GM19324 (cell line): Measurements from ENCODE around the gene PILRA.
"Not testable (repeated sequence)": the region's sequence is repeated elsewhere in the genome, so short reads cannot be mapped to it uniquely, and the experiment has no call there.

ENCODE experiments used
- ATAC-seq: cut with Tn5 transposase; IDR thresholded peaks from one replicate; pipeline ENCODE4 v1.9.1; 2021; ENCODE audit warnings: mild to moderate bottlenecking, moderate library complexity; ENCODE audit not compliant: unreplicated experiment, low FRiP score

The PILRA gene

DNA sequence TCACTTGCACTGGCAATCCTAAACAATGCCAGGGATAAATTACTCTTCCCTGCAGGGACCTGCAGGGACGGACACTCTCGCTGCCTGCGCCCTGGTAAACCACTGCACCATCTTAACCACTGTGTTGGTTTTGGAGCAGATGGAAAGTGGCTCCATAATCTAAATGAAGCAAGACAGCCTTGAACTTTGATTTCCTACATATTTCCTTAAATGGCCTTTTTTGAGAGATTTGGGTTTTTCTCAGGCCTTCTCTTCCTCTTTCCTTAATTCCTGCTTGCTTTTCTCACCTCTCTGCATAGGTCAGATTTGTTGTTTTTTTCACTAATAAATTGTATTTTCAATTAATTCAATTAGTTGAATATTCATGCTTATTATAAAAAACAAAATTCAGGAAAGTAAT, 2.8 kb downstream of the PILRA start:
- ATAC-seq, result no peak

- ATAC-seq, result no peak
Observed at GRCh38 chr7:100378114-100378755, 4.9 kb downstream of the PILRA start.

GRCh38 chr7:100380196-100380595, 6.9 kb downstream of the PILRA start:
- no peak for ATAC-seq

- not testable (repeated sequence) for ATAC-seq
Observed at GRCh38 chr7:100381531-100382233, 8.4 kb downstream of the PILRA start.

DNA sequence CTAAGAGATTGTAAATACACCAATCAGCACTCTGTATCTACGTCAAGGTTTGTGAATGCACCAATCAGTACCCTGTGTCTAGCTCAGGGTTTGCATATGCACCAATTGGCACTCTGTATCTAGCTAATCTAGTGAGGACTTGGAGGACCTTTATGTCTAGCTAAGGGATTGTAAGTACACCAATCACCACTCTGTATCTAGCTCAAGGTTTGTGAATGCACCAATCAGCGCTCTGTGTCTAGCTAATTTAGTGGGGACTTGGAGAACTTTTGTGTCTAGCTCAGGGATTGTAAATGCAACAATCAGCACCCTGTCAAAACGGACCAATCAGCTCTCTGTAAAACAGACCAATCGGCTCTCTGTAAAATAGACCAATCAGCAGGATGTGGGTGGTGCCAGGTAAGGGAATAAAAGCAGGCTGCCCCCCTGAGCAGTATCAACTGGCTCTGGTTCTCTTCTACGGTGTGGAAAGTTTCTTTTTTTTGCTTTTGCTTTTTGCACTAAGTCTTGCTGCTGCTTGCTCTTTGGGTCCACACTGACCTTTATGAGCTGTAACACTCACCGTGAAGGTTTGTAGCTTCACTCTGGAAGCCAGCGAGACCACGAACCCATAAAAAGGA, 9.1 kb downstream of the PILRA start:
- not testable (repeated sequence) for ATAC-seq

DNA sequence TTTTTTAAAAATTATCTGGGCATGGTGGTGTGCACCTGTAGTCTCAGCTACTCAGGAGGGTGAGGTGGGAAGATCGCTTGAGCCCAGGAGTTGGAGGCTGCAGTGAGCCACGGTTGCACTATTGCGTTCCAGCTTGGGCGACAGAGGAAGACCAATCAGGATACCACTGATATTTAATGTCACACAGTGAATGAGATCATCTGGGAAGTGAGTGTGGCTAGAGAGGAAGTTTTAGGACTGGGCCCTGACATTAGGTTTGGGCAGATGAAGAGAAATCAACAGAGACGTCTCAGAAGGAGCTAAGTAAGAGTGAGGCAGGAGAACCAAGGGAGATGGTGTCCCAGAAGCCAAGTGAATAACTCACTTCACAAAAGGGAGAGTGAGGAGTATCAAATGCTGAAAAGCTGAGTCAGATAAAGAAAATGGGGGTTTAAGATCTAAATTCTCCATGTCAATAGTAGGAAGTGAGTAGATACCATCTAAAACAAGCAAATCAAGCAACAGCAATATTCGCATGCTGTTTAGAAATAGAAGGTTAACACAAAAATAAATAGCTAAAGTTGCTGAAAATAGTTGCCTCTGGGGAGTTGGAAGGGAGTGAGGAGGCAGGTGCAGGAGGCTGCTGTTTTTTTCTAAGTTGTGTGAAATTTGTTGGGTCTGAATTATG, 11.5 kb downstream of the PILRA start:
- ATAC-seq, result no peak

GRCh38 chr7:100386940-100387339, 13.7 kb downstream of the PILRA start:
- ATAC-seq, result no peak

DNA sequence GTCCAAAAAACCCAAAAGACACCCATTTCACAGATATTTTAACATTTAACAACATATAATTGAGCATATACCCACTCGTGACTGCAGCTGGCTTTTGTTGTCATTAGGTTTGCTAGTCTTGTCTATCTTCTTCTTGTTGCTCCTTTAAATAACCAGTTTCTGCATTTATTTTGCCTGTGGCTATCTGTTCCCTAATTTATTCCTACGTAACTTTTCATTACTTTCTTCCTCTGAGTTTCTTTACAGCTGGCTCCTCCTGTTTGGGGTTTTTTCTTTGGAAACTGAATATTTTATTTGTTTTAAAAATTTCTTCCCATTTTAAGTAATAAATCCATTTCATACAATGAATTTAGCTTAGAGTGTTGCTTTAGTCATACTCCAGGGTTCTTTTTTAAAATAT, 14.4 kb downstream of the PILRA start:
- ATAC-seq, result no peak

- ATAC-seq, result no peak
Observed at GRCh38 chr7:100389437-100390088, 16.3 kb downstream of the PILRA start.

DNA sequence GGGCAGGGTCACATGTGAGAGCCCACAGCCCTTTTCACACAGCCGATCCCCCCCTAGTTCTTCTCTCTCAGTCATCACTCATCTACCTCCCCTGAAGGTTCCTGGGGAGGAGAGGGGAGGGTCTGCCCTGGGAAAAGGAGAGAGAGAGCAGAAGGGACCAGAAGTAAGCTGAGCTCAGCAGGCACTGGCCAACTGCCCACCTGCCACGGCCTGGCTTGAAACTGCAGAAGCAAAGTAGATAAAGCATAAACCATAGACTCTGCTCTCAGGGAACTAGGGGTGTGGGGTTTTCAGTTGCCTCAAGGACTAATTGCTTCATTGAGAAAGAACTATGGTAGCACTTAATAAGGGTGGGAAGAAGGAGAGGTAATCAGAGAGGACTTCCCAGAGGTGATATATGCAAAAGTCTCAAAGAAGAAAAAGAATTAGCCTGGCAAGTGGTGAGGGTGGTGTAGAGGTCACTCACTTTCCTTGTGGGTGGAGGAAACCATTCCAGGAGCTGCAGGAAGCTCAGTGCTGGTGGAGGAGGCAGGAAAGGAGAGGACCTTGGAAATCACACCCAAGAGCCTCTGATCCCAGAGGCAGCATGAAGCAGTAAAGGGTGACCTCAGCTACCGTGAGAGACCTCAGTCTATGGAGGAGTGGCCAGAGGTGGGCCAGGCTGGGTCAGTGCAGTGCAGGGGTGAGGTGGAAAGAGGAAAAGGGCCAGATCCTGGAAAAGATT, 17.2 kb downstream of the PILRA start:
- no peak for ATAC-seq

DNA sequence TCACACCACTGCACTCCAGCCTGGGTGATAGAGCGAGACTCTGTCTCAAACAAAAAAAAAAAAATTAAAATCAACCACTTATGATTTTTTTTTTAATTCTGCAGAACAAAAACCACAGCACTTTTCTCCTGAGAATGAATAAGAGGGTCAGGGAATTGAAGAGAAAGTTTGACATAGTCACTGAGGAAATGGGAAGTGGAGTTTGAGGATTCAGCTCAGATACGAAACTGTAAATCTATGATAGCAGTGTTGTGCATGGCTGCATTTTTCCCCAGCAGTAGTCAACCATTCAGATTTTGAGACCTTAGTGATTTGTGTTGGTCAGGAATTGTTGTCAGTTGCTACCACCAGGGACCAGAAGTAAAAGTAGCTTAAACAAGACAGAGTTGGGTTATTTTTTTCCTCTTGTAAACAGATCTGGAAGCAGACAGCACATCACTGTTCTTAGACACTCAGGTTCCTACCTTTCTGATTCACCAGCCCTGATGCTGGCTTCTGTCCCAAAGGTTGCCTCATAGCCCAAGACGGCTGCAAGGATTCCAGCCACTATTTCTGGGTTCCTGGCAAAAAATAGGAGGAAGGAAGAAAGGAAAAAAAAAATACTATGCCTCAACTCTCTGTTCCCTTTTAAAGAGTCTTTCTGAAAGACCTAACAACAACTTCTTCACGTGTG, 20.1 kb downstream of the PILRA start:
- no peak for ATAC-seq

DNA sequence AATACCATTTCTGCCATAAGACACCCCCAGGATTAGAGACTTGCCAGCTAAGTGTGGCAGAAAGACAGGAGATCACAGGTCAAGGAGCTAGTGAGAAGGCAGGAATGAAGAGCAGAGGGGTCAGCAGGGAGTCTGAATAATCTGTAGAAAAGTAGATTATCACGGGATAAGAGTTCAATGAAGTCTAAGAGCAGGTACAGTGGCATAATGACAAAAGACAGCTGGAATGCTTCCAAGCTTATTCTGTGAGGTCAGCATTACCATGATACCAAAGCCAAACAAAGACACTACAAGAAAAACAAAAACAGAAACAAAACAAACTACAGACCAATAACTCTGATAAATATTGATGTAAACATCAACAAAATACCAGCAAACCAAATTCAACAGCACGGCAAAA, 20.8 kb downstream of the PILRA start:
- no peak for ATAC-seq

GRCh38 chr7:100396421-100396982, 23.2 kb downstream of the PILRA start:
- ATAC-seq, result peak; percentile 77

GRCh38 chr7:100397315-100398081, 24.2 kb downstream of the PILRA start:
- no peak for ATAC-seq

DNA sequence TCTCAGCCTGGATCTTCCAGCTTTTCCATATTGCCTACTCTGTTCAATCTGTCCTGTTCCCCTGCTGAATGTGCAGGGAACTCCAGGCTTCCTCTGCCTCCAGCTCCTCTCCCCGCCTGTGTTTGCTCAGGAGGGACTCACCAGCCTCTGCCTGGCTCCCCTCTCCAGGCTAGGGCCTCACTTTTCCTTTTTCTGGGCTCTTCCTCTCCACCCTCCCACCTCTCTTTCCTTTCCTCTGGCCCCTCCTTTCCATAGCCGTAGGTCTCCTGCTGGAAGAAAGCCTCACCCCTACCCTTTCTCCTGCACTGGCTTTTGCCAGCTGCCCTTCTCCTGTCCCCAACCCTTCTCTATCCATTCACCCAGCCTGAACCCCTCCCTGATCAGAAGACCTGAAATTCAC, 25.0 kb downstream of the PILRA start:
- no peak for ATAC-seq

GRCh38 chr7:100400041-100400440, 26.8 kb downstream of the PILRA start:
- ATAC-seq, result no peak

- no peak for ATAC-seq
Observed at GRCh38 chr7:100400656-100401055, 27.4 kb downstream of the PILRA start.

- no peak for ATAC-seq
Observed at GRCh38 chr7:100401811-100402210, 28.5 kb downstream of the PILRA start.

DNA sequence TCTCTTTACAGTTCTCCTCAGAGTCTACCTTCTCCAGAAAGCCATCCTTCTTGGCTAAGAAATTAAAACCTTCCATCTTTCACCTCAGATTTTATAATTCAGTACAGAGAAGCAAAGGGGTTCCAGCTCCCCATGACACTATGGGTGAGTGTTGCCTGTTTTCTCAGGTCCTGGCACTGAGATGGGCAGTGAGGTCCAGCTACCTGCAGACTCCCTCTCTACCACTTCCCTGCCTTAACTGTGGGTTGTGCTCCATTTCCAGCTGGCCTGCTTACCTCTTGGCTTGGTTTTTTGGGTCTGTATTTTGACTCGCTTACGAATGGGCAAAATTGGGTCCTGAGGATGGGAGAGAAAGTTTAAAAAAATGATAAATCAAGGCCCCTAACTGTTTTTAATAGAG, 29.0 kb downstream of the PILRA start:
- ATAC-seq, result no peak
